Measurements from ENCODE around the gene SKI.

GRCh38 chr1:2237773-2238172, 9.7 kb downstream of the SKI start:
- TF ChIP-seq MAX (IDR thresholded peaks at IDR 0.05; ENCODE audit: low read depth, low read length), result no peak
- TF ChIP-seq CTCF (IDR thresholded peaks at IDR 0.05; ENCODE audit: low read depth, low read length), result no peak
